B cell (primary cell): Measurements from ENCODE around the gene UPK1B. TPM values are rescaled to one million over a fixed set of nuclear protein-coding genes. Genes with fewer than 3 reads are reported as not detected.

Experiments used
- ATAC-seq: fragments of 200-7000 bp; cut with Tn5 transposase; one replicate; pipeline ENCODE4 v1.10.0; 2021; ENCODE audit warnings: low read depth, mild to moderate bottlenecking, moderate number of reproducible peaks, moderate library complexity
- CTCF ChIA-PET: fragments of 350-600 bp; sonication (Branson Sonifier 250); formaldehyde crosslinking; loops from one replicate; lab custom pipeline; 2021; ENCODE audit warnings: antibody characterized with exemption, inconsistent platforms; lab: Charles Lee
- POLR2A ChIA-PET: fragments of 350-600 bp; sonication (Branson Sonifier 250); formaldehyde crosslinking; loops from one replicate; lab custom pipeline; 2021; ENCODE audit warnings: antibody characterized with exemption; lab: Charles Lee
- DNase-seq: peaks from one replicate; pipeline ENCODE4 v3.0.0; 2013
- H2AFZ ChIP-seq: 2 replicates; pipeline ENCODE4 v1.6.1; 2012; ENCODE audit warnings: mild to moderate bottlenecking, low read depth, low read length; ENCODE audit not compliant: insufficient read depth, poor library complexity, severe bottlenecking
- H3K27ac ChIP-seq, 2 donors: 1 replicate in 1 of 2; 2 replicates in 1 of 2; pipeline ENCODE4 v1.5.1; 2012 to 2013; ENCODE audit warnings: low read length in 2 of 2, mild to moderate bottlenecking in 2 of 2, moderate library complexity in 1 of 2
- H3K27me3 ChIP-seq, 4 experiments: fragments of 200-600 bp in 1 of 4; sonication (generic) in 1 of 4; replicated peaks in 1 of 4; 1 replicate in 2 of 4; 2 replicates in 2 of 4; pipeline versions ENCODE4 v1.6.1 to v1.7.0; 2013 to 2016; ENCODE audit warnings: low read length in 3 of 4, mild to moderate bottlenecking in 2 of 4, mixed read lengths in 1 of 4, moderate library complexity in 1 of 4; ENCODE audit not compliant: insufficient read depth in 4 of 4, control insufficient read depth in 3 of 4; ENCODE audit errors: control extremely low read depth in 1 of 4
- H3K36me3 ChIP-seq, 2 experiments: replicated peaks in 1 of 2; 1 replicate in 1 of 2; 2 replicates in 1 of 2; pipeline versions ENCODE4 v1.6.1 to v1.7.1; 2013; ENCODE audit warnings: low read length in 1 of 2; ENCODE audit not compliant: insufficient read depth in 2 of 2, control insufficient read depth in 1 of 2; ENCODE audit errors: control extremely low read depth in 1 of 2, extremely low read depth in 1 of 2
- H3K4me1 ChIP-seq, 2 donors: fragments of 200-600 bp in 1 of 2; sonication (generic) in 1 of 2; 1 replicate in 1 of 2; 2 replicates in 1 of 2; pipeline versions ENCODE4 v1.5.1 to v1.6.1; 2013 to 2017; ENCODE audit warnings: low read length in 2 of 2; ENCODE audit not compliant: control insufficient read depth in 2 of 2, insufficient read depth in 2 of 2
- H3K4me2 ChIP-seq: replicated peaks from 2 replicates; pipeline ENCODE3; 2012; ENCODE audit warnings: mild to moderate bottlenecking, low read depth, low read length; ENCODE audit not compliant: poor library complexity, severe bottlenecking
- H3K4me3 ChIP-seq, 5 experiments: fragments of 200-600 bp in 1 of 5; sonication (generic) in 1 of 5; 1 replicate in 3 of 5; 2 replicates in 2 of 5; pipeline versions ENCODE4 v1.5.1 to v1.7.0; 2011 to 2016; ENCODE audit warnings: low read length in 4 of 5, mild to moderate bottlenecking in 4 of 5, low read depth in 2 of 5, control low read depth in 1 of 5, moderate library complexity in 1 of 5; ENCODE audit not compliant: insufficient read depth in 1 of 5; ENCODE audit errors: control extremely low read depth in 1 of 5, extremely low read depth in 1 of 5
- H3K79me2 ChIP-seq: fragments of 200-600 bp; sonication (generic); one replicate; pipeline ENCODE4 v1.6.0; 2016; ENCODE audit warnings: low read length; ENCODE audit not compliant: control insufficient read depth, insufficient read depth
- H3K9ac ChIP-seq: fragments of 200-600 bp; sonication (generic); 2 replicates; pipeline ENCODE4 v1.6.1; 2017; ENCODE audit warnings: mild to moderate bottlenecking, low read length, moderate library complexity
- H3K9me3 ChIP-seq, 3 donors: one replicate each; pipeline versions ENCODE4 v1.6.1 to v1.7.1; 2013; ENCODE audit warnings: low read length in 2 of 3; ENCODE audit not compliant: control insufficient read depth in 2 of 3, insufficient read depth in 1 of 3; ENCODE audit errors: control extremely low read depth in 1 of 3
- H4K20me1 ChIP-seq: 2 replicates; pipeline ENCODE4 v1.6.0; 2012; ENCODE audit warnings: mild to moderate bottlenecking, low read length; ENCODE audit not compliant: insufficient read depth, control insufficient read depth, poor library complexity, severe bottlenecking
- H3K27ac Mint-ChIP-seq: one replicate; pipeline ENCODE4 v1.8.0; 2021; ENCODE audit warnings: mixed read lengths
- H3K27me3 Mint-ChIP-seq: one replicate; pipeline ENCODE4 v1.8.0; 2021; ENCODE audit warnings: mixed read lengths
- H3K4me1 Mint-ChIP-seq: one replicate; pipeline ENCODE4 v1.8.0; 2021; ENCODE audit warnings: mixed read lengths
- H3K4me3 Mint-ChIP-seq: one replicate; pipeline ENCODE4 v1.8.0; 2021; ENCODE audit warnings: mixed read lengths
- H3K9me3 Mint-ChIP-seq: one replicate; pipeline ENCODE4 v1.8.0; 2022; ENCODE audit warnings: mixed read lengths; ENCODE audit not compliant: insufficient read depth
- EZH2 ChIP-seq: IDR thresholded peaks from 2 replicates; pipeline ENCODE4 v1.6.1; 2012; ENCODE audit warnings: borderline replicate concordance, low read depth, mild to moderate bottlenecking, moderate library complexity, low read length; ENCODE audit not compliant: insufficient read depth, poor library complexity, severe bottlenecking
- WGBS: methylation state at CpG from one replicate; pipeline ENCODE4 v1.1.5; 2013; ENCODE audit warnings: missing lambda C conversion rate; ENCODE audit not compliant: insufficient coverage; 5-methylcytosine and 5-hydroxymethylcytosine counted together
- intact Hi-C: fragments of 100-400 bp; cut with micrococcal nuclease; formaldehyde crosslinking; loops from one replicate; pipeline ENCODE4 v1.10.0; 2022
- polyA plus RNA-seq: library from polyadenylated mRNA; depleted of rRNA; stranded (reverse); fragments of >200 nt; gene quantifications from 2 replicates; pipeline ENCODE4 v1.2.3, GENCODE V29; 2012
- total RNA-seq, 2 donors: library from RNA; stranded (reverse); fragments of 120-200 nt in 1 of 2; gene quantifications; 1 replicate in 1 of 2; 2 replicates in 1 of 2; pipeline versions ENCODE4 v1.2.3 to v1.2.4, GENCODE V29; 2013 to 2022
- TF ChIP-seq, protein P1 (sequence below): fragments of 200-600 bp; IDR thresholded peaks from one replicate; pipeline ENCODE4 v1.8.0; 2022; ENCODE audit warnings: antibody characterized with exemption, mild to moderate bottlenecking

The UPK1B gene
- total and polyA plus RNA-seq, 2 donors (not counting 1 experiment from before 2014, with no cell fraction given) = not detected

GRCh38 chr3:119156868-119157267, 16.5 kb upstream of the UPK1B start:
- Mint-ChIP-seq H3K9me3 (peaks cover 16% of the 10 kb centered on the region), H3K4me3 (no peak overlapping the region), H3K4me1 (no peaks in the 10 kb centered on the region), H3K27me3 (peaks cover 26% of the 10 kb centered on the region), H3K27ac (no peak overlapping the region)
- no peaks in the 10 kb centered on the region for H3K79me2 ChIP-seq
- DNase-seq (no peak), ATAC-seq (no peak)
- H3K4me1 ChIP-seq = no peaks in the 10 kb centered on the region
- ChIA-PET CTCF (interaction anchor here (0.7 kb wide), 1 partner anchor 28 kb away, joined by 3 read pairs; no protein-coding TSS in a partner anchor), POLR2A (no interaction called here)
- no peak overlapping the region for H3K27ac ChIP-seq
- TF ChIP-seq, protein P1, sequence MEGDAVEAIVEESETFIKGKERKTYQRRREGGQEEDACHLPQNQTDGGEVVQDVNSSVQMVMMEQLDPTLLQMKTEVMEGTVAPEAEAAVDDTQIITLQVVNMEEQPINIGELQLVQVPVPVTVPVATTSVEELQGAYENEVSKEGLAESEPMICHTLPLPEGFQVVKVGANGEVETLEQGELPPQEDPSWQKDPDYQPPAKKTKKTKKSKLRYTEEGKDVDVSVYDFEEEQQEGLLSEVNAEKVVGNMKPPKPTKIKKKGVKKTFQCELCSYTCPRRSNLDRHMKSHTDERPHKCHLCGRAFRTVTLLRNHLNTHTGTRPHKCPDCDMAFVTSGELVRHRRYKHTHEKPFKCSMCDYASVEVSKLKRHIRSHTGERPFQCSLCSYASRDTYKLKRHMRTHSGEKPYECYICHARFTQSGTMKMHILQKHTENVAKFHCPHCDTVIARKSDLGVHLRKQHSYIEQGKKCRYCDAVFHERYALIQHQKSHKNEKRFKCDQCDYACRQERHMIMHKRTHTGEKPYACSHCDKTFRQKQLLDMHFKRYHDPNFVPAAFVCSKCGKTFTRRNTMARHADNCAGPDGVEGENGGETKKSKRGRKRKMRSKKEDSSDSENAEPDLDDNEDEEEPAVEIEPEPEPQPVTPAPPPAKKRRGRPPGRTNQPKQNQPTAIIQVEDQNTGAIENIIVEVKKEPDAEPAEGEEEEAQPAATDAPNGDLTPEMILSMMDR = no peak
- TF ChIP-seq EZH2 = no peak
- no peak overlapping the region for H2AFZ ChIP-seq
- intact Hi-C loops = no loop called here
- H3K27me3 ChIP-seq = no peaks in the 10 kb centered on the region
- no peak overlapping the region for H3K4me2 ChIP-seq
- no peaks in the 10 kb centered on the region for H3K36me3 ChIP-seq
- no peaks in the 10 kb centered on the region for H4K20me1 ChIP-seq
- H3K9me3 ChIP-seq = peaks cover 7 to 18% (median 16%) of the 10 kb centered on the region in 3 donors
- H3K4me3 ChIP-seq = no peak overlapping the region
- no peak overlapping the region for H3K9ac ChIP-seq

DNA sequence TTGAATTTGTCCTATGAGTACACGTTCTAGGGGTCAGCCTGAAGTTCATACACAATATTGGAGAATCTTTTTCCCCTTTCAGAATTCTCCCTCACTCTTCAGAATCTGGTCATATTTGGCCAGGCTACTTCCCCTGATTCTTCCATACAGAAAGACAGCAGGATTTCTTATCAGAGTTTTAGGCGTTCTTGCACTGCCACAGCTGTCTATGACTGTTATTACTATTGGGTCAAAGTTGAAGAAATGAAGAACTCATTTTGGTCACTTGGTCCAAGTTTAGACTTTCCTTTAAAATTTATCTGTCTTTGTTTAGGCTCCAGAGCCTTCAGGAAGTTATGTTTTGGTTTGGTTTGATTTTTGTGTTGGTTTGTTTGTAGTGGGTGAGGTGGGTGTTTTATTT, 15.4 kb upstream of the UPK1B start:
- 100% methylated on average over 2 of the region's 2 CpGs for WGBS

More for the DNA sequence above, 15.4 kb upstream of the UPK1B start:
- Histone ChIP-seq H3K27me3 (no peaks in the 10 kb centered on the region), H3K27ac (no peak overlapping the region), H3K4me3 (no peak overlapping the region), H3K9me3 (peaks cover 7 to 18% (median 16%) of the 10 kb centered on the region in 3 donors), H2AFZ (no peak overlapping the region), H4K20me1 (no peaks in the 10 kb centered on the region), H3K9ac (no peak overlapping the region), H3K4me2 (no peak overlapping the region), H3K4me1 (no peaks in the 10 kb centered on the region), H3K79me2 (no peaks in the 10 kb centered on the region), H3K36me3 (no peaks in the 10 kb centered on the region)
- CTCF ChIA-PET = no interaction called here
- DNase-seq = no peak
- no peak overlapping the region for H3K4me3 Mint-ChIP-seq
- no peak for ATAC-seq
- H3K27ac Mint-ChIP-seq = no peak overlapping the region
- intact Hi-C loops = no loop called here
- H3K4me1 Mint-ChIP-seq = no peaks in the 10 kb centered on the region
- peaks cover 16% of the 10 kb centered on the region for H3K9me3 Mint-ChIP-seq
- POLR2A ChIA-PET = no interaction called here
- TF ChIP-seq EZH2 = no peak
- TF ChIP-seq, protein P1 = no peak
- H3K27me3 Mint-ChIP-seq = peaks cover 30% of the 10 kb centered on the region
